HCT116 (cell line): ENCODE results near the gene PPP1R14C. TPM values are rescaled to one million over a fixed set of nuclear protein-coding genes. Genes with fewer than 3 reads are reported as not detected.

ENCODE experiments used
- ATAC-seq: fragments of 200-7000 bp; cut with Tn5 transposase; 2 replicates; pipeline ENCODE4 v1.9.1; 2020; ENCODE audit warnings: mild to moderate bottlenecking, moderate library complexity
- BruUV-seq: library from RNA; stranded (reverse); fragments of 400-500 nt; replicated peaks from 2 replicates; lab custom pipeline; 2021; lab: Mats Ljungman, UMichigan
- CTCF ChIA-PET: fragments of 300-600 bp; sonication (Branson Sonifier 250); formaldehyde crosslinking; loops from one replicate; lab custom pipeline; 2021; ENCODE audit warnings: antibody characterized with exemption; lab: Charles Lee
- POLR2A ChIA-PET: fragments of 300-600, 350-600 bp; sonication (Branson Sonifier 250); formaldehyde crosslinking; loops from one replicate; lab custom pipeline; 2021; ENCODE audit warnings: antibody characterized with exemption; lab: Charles Lee
- RAD21 ChIA-PET, 2 experiments: fragments of 300-600 bp; sonication (Branson Sonifier 250); formaldehyde crosslinking; loops; one replicate each; lab custom pipeline; 2023; ENCODE audit warnings: low total read pairs in 2 of 2; ENCODE audit not compliant: uncharacterized antibody in 2 of 2, unreplicated experiment in 2 of 2, low non-redundant PET in 1 of 2; lab: Charles Lee
- DNase-seq: peaks from one replicate; pipeline ENCODE4 v3.0.0-alpha.2; 2010; ENCODE audit warnings: low read depth, low spot score
- H2AFZ ChIP-seq: fragments of 200-600 bp; shearing (Covaris generic), sonication (generic); 2 replicates; pipeline ENCODE4 v1.6.1; 2017; ENCODE audit warnings: low read depth, mixed run types, mixed read lengths, antibody characterized with exemption, low read length; ENCODE audit not compliant: poor library complexity, severe bottlenecking
- H3K27ac ChIP-seq: 2 replicates; pipeline ENCODE4 v1.5.1; 2012; ENCODE audit warnings: low read depth, low read length
- H3K27me3 ChIP-seq: fragments of 200-600 bp; sonication (generic); 2 replicates; pipeline ENCODE4 v1.6.1; 2016; ENCODE audit warnings: mixed run types, low read length, mixed read lengths; ENCODE audit not compliant: insufficient read depth
- H3K36me3 ChIP-seq, 2 experiments: fragments of 200-500 bp in 1 of 2; fragments of 200-600 bp in 1 of 2; sonication (Bioruptor generic) in 1 of 2; sonication (generic) in 1 of 2; 2 replicates each; pipeline versions ENCODE4 v1.5.1 to v1.6.1; 2014 to 2016; ENCODE audit warnings: low read length in 2 of 2, inconsistent platforms in 1 of 2, mixed read lengths in 1 of 2, mixed run types in 1 of 2; ENCODE audit not compliant: insufficient read depth in 2 of 2, control insufficient read depth in 1 of 2
- H3K4me1 ChIP-seq, 2 experiments: fragments of 200-600 bp in 1 of 2; sonication (generic) in 1 of 2; 2 replicates each; pipeline versions ENCODE4 v1.5.1 to v1.6.1; 2012 to 2017; ENCODE audit warnings: low read length in 2 of 2, inconsistent platforms in 1 of 2, mild to moderate bottlenecking in 1 of 2, mixed read lengths in 1 of 2, mixed run types in 1 of 2, moderate library complexity in 1 of 2; ENCODE audit not compliant: insufficient read depth in 2 of 2, control insufficient read depth in 1 of 2
- H3K4me2 ChIP-seq: fragments of 200-600 bp; sonication (generic); 2 replicates; pipeline ENCODE4 v1.6.1; 2017; ENCODE audit warnings: mixed run types, low read length, mixed read lengths
- H3K4me3 ChIP-seq, 2 experiments: fragments of 200-600 bp in 1 of 2; sonication (generic) in 1 of 2; replicated peaks in 1 of 2; 2 replicates each; pipeline ENCODE4 v1.5.1; 2011 to 2016; ENCODE audit warnings: low read length in 2 of 2, control low read depth in 1 of 2, low read depth in 1 of 2, mild to moderate bottlenecking in 1 of 2, mixed read lengths in 1 of 2, mixed run types in 1 of 2
- H3K79me2 ChIP-seq: fragments of 200-600 bp; sonication (generic); 2 replicates; pipeline ENCODE4 v1.6.1; 2017; ENCODE audit warnings: mild to moderate bottlenecking, mixed run types, low read length, moderate library complexity, mixed read lengths; ENCODE audit not compliant: insufficient read depth
- H3K9ac ChIP-seq: fragments of 200-600 bp; sonication (generic); 2 replicates; pipeline ENCODE4 v1.6.1; 2016; ENCODE audit warnings: low read length, mixed read lengths
- H3K9me2 ChIP-seq: fragments of 200-600 bp; sonication (generic), shearing (Covaris generic); 2 replicates; pipeline ENCODE4 v1.6.1; 2017; ENCODE audit warnings: mixed run types, mild to moderate bottlenecking, moderate library complexity; ENCODE audit not compliant: insufficient read depth
- H3K9me3 ChIP-seq, 2 experiments: fragments of 200-500 bp in 1 of 2; fragments of 200-600 bp in 1 of 2; sonication (Bioruptor generic) in 1 of 2; sonication (generic) in 1 of 2; 2 replicates each; pipeline ENCODE4 v1.6.1; 2014 to 2017; ENCODE audit warnings: low read length in 2 of 2, mixed read lengths in 2 of 2, inconsistent platforms in 1 of 2, low read depth in 1 of 2, mild to moderate bottlenecking in 1 of 2, mixed run types in 1 of 2, moderate library complexity in 1 of 2; ENCODE audit not compliant: control insufficient read depth in 1 of 2, insufficient read depth in 1 of 2
- H4K20me1 ChIP-seq: fragments of 200-600 bp; sonication (generic), shearing (Covaris generic); 2 replicates; pipeline ENCODE4 v1.6.1; 2017; ENCODE audit warnings: mixed run types, mild to moderate bottlenecking, moderate library complexity; ENCODE audit not compliant: insufficient read depth
- CEBPB ChIP-seq: IDR thresholded peaks from 2 replicates; pipeline ENCODE4 v1.6.1; 2012; ENCODE audit warnings: low read depth
- CTCF ChIP-seq, 3 experiments: fragments of 200-600 bp in 1 of 3; sonication (generic) in 1 of 3; IDR thresholded peaks in 2 of 3; conservative IDR thresholded peaks in 1 of 3; 2 replicates each; pipeline ENCODE4 v1.5.1; 2012 to 2017; ENCODE audit warnings: low read depth in 2 of 3, low read length in 2 of 3, antibody characterized with exemption in 1 of 3, borderline replicate concordance in 1 of 3, control low read depth in 1 of 3, mild to moderate bottlenecking in 1 of 3, mixed read lengths in 1 of 3, mixed run types in 1 of 3, moderate library complexity in 1 of 3; ENCODE audit not compliant: insufficient read depth in 1 of 3
- FOSL1 ChIP-seq: IDR thresholded peaks from 2 replicates; pipeline ENCODE4 v1.6.1; 2012; ENCODE audit warnings: low read depth
- JUND ChIP-seq: IDR thresholded peaks from 2 replicates; pipeline ENCODE4 v1.6.1; 2012
- POLR2A ChIP-seq: IDR thresholded peaks from 2 replicates; pipeline ENCODE4 v1.7.0; 2011; ENCODE audit warnings: borderline replicate concordance; ENCODE audit not compliant: insufficient read depth, insufficient read length; ENCODE audit errors: extremely low read depth
- RAD21 ChIP-seq: IDR thresholded peaks from 2 replicates; pipeline ENCODE4 v1.6.1; 2012; ENCODE audit warnings: low read depth, mild to moderate bottlenecking
- SIN3A ChIP-seq: IDR thresholded peaks from 2 replicates; pipeline ENCODE4 v1.6.1; 2012; ENCODE audit warnings: low read depth
- SRF ChIP-seq: IDR thresholded peaks from 2 replicates; pipeline ENCODE4 v1.6.1; 2012; ENCODE audit warnings: low read depth
- TCF7L2 ChIP-seq: IDR thresholded peaks from 2 replicates; pipeline ENCODE4 v1.7.0; 2011; ENCODE audit warnings: borderline replicate concordance, inconsistent platforms; ENCODE audit not compliant: insufficient read depth, insufficient read length; ENCODE audit errors: extremely low read depth
- YY1 ChIP-seq: IDR thresholded peaks from 2 replicates; pipeline ENCODE4 v1.6.1; 2011; ENCODE audit warnings: low read length, low read depth, moderate library complexity, mild to moderate bottlenecking; ENCODE audit not compliant: insufficient replicate concordance; ENCODE audit errors: extremely low read depth
- ZBTB33 ChIP-seq: IDR thresholded peaks from 2 replicates; pipeline ENCODE4 v1.6.1; 2011; ENCODE audit warnings: mild to moderate bottlenecking, low read length, moderate library complexity; ENCODE audit not compliant: insufficient replicate concordance; ENCODE audit errors: extremely low read depth
- intact Hi-C: fragments of 100-400 bp; cut with micrococcal nuclease; formaldehyde crosslinking; loops from 2 replicates; pipeline ENCODE4 v1.10.0; 2022
- total RNA-seq: library from RNA; stranded (reverse); gene quantifications from one replicate; pipeline ENCODE4 v1.2.1, GENCODE V29; 2021; ENCODE audit not compliant: unreplicated experiment

The PPP1R14C gene
- total RNA-seq, 1 experiment from 2014 or later, result 7.8 TPM

GRCh38 chr6:150163970-150164369 lies 21.1 kb downstream of the PPP1R14C start:
- H3K9me3 ChIP-seq, result no peaks in the 10 kb centered on the region
- no peaks in the 10 kb centered on the region for H3K9me2 ChIP-seq
- H3K27me3 ChIP-seq, result no peaks in the 10 kb centered on the region
- intact Hi-C loops, result no loop called here
- POLR2A ChIA-PET, result no interaction called here
- H3K36me3 ChIP-seq, result no peaks in the 10 kb centered on the region
- no peak overlapping the region for H3K27ac ChIP-seq
- peaks cover 9 to 17% of the 10 kb centered on the region in 2 experiments for H3K4me1 ChIP-seq
- H3K4me2 ChIP-seq, result no peak overlapping the region
- CTCF ChIA-PET, result interaction anchor here (0.6 kb wide), 1 partner anchor 72 kb away, joined by 3 read pairs; no protein-coding TSS in a partner anchor
- RAD21 ChIA-PET, result no interaction called here
- BruUV-seq, result no TSS peak
- H3K4me3 ChIP-seq, result no peak overlapping the region
- no peak for DNase-seq
- no peaks in the 10 kb centered on the region for H3K79me2 ChIP-seq
- no peak for ATAC-seq
- H2AFZ ChIP-seq, result no peak overlapping the region
- no peak overlapping the region for H3K9ac ChIP-seq
- no peaks in the 10 kb centered on the region for H4K20me1 ChIP-seq
- no peak for TF ChIP-seq YY1
- TF ChIP-seq RAD21, result no peak
- TF ChIP-seq CTCF (IDR thresholded peaks at IDR 0.05 in 2 of 3, conservative IDR thresholded peaks at IDR 0.05 in 1 of 3; ENCODE audit: borderline replicate concordance in 1 of 3, insufficient read depth in 1 of 3, low read depth in 2 of 3, low read length in 2 of 3), result no peak
- no peak for TF ChIP-seq TCF7L2
- no peak for TF ChIP-seq FOSL1
- TF ChIP-seq POLR2A, result no peak
- TF ChIP-seq CEBPB, result no peak
- TF ChIP-seq ZBTB33, result no peak
- no peak for TF ChIP-seq SIN3A
- no peak for TF ChIP-seq JUND
- no peak for TF ChIP-seq SRF
